GM18519 (cell line): ENCODE measurements around the gene KCNB1.

Experiments used
- ATAC-seq: cut with Tn5 transposase; IDR thresholded peaks from one replicate; pipeline ENCODE4 v1.9.1; 2021; ENCODE audit warnings: mild to moderate bottlenecking, moderate library complexity; ENCODE audit not compliant: unreplicated experiment, low FRiP score

Gene KCNB1

GRCh38 chr20:49475292-49476015, 7.0 kb downstream of the KCNB1 start:
- no peak for ATAC-seq

- ATAC-seq: no peak
Measured at GRCh38 chr20:49471397-49471796, 11.1 kb downstream of the KCNB1 start.

- ATAC-seq: no peak
Measured at GRCh38 chr20:49470922-49471321, 11.5 kb downstream of the KCNB1 start.

GRCh38 chr20:49469060-49469459, 13.4 kb downstream of the KCNB1 start:
- ATAC-seq: no peak

- ATAC-seq: no peak
Measured at GRCh38 chr20:49468412-49468811, 14.1 kb downstream of the KCNB1 start.

GRCh38 chr20:49466114-49466912, 16.2 kb downstream of the KCNB1 start:
- ATAC-seq: no peak

- ATAC-seq: no peak
Measured at GRCh38 chr20:49464556-49464955, 17.9 kb downstream of the KCNB1 start.

GRCh38 chr20:49462626-49463025, 19.8 kb downstream of the KCNB1 start:
- no peak for ATAC-seq

- ATAC-seq: no peak
Measured at GRCh38 chr20:49461894-49462620, 20.4 kb downstream of the KCNB1 start.

- no peak for ATAC-seq
Measured at GRCh38 chr20:49460916-49461315, 21.6 kb downstream of the KCNB1 start.

- ATAC-seq: no peak
Measured at GRCh38 chr20:49460131-49460530, 22.3 kb downstream of the KCNB1 start.

GRCh38 chr20:49459684-49460083, 22.8 kb downstream of the KCNB1 start:
- ATAC-seq: no peak

GRCh38 chr20:49457444-49457843, 25.0 kb downstream of the KCNB1 start:
- ATAC-seq: no peak

GRCh38 chr20:49456646-49457045, 25.8 kb downstream of the KCNB1 start:
- ATAC-seq: no peak

- ATAC-seq: no peak
Measured at GRCh38 chr20:49455691-49456090, 26.8 kb downstream of the KCNB1 start.

GRCh38 chr20:49452011-49452482, 30.4 kb downstream of the KCNB1 start:
- ATAC-seq: no peak

- ATAC-seq: no peak
Measured at GRCh38 chr20:49450281-49450721, 32.2 kb downstream of the KCNB1 start.

GRCh38 chr20:49448917-49449316, 33.6 kb downstream of the KCNB1 start:
- no peak for ATAC-seq

GRCh38 chr20:49447946-49448809, 34.3 kb downstream of the KCNB1 start:
- ATAC-seq: no peak

GRCh38 chr20:49447364-49447763, 35.1 kb downstream of the KCNB1 start:
- ATAC-seq: no peak
